Parathyroid adenoma (tissue), 2 donors: ENCODE data around the gene CNTN1.
"Not testable (repeated sequence)": the region's sequence is repeated elsewhere in the genome, so short reads cannot be mapped to it uniquely, and the experiment has no call there.

ENCODE experiments used
- H2AFZ ChIP-seq: fragments of 300-600 bp; sonication (generic); one replicate; pipeline ENCODE4 v1.7.0; 2017; ENCODE audit warnings: antibody characterized with exemption, mild to moderate bottlenecking
- H3K27ac ChIP-seq: fragments of 300-600 bp; sonication (generic); one replicate; pipeline ENCODE4 v1.7.0; 2017
- H3K27me3 ChIP-seq: fragments of 300-600 bp; sonication (generic); one replicate; pipeline ENCODE4 v1.7.0; 2017; ENCODE audit warnings: low read length; ENCODE audit not compliant: control insufficient read depth, insufficient read depth
- H3K36me3 ChIP-seq: fragments of 300-600 bp; sonication (generic); one replicate; pipeline ENCODE4 v1.7.0; 2017; ENCODE audit warnings: low read length; ENCODE audit not compliant: control insufficient read depth, insufficient read depth
- H3K4me1 ChIP-seq: fragments of 300-600 bp; sonication (generic); one replicate; pipeline ENCODE4 v1.7.0; 2017; ENCODE audit warnings: control low read depth
- H3K4me2 ChIP-seq: fragments of 300-600 bp; sonication (generic); one replicate; pipeline ENCODE4 v1.7.0; 2017; ENCODE audit warnings: low read length
- H3K4me3 ChIP-seq: fragments of 300-600 bp; sonication (generic); one replicate; pipeline ENCODE4 v1.7.0; 2017; ENCODE audit warnings: low read depth, low read length
- H3K79me2 ChIP-seq: fragments of 300-600 bp; sonication (generic); one replicate; pipeline ENCODE4 v1.7.0; 2017; ENCODE audit warnings: control low read depth
- H3K9ac ChIP-seq: fragments of 300-600 bp; sonication (generic); one replicate; pipeline ENCODE4 v1.7.0; 2017; ENCODE audit warnings: mild to moderate bottlenecking
- H3K9me3 ChIP-seq: fragments of 300-600 bp; sonication (generic); one replicate; pipeline ENCODE4 v1.7.0; 2017; ENCODE audit warnings: low read length; ENCODE audit not compliant: control insufficient read depth
- TF ChIP-seq, protein P1 (sequence below): fragments of 300-600 bp; sonication (generic); IDR thresholded peaks from one replicate; pipeline ENCODE4 v1.7.0; 2017; ENCODE audit warnings: antibody characterized with exemption, mild to moderate bottlenecking
- donor health status: primary hyperparathyroidism.

The CNTN1 gene

GRCh38 chr12:41074473-41074769, 382.2 kb downstream of the CNTN1 start:
- Histone ChIP-seq H3K36me3 (no peaks in the 10 kb centered on the region), H2AFZ (no peak overlapping the region), H3K79me2 (no peaks in the 10 kb centered on the region), H3K9me3 (no peaks in the 10 kb centered on the region), H3K4me1 (no peaks in the 10 kb centered on the region), H3K27me3 (no peaks in the 10 kb centered on the region), H3K4me3 (no peak overlapping the region), H3K27ac (no peak overlapping the region), H3K4me2 (no peak overlapping the region), H3K9ac (no peak overlapping the region)
- TF ChIP-seq, protein P1, sequence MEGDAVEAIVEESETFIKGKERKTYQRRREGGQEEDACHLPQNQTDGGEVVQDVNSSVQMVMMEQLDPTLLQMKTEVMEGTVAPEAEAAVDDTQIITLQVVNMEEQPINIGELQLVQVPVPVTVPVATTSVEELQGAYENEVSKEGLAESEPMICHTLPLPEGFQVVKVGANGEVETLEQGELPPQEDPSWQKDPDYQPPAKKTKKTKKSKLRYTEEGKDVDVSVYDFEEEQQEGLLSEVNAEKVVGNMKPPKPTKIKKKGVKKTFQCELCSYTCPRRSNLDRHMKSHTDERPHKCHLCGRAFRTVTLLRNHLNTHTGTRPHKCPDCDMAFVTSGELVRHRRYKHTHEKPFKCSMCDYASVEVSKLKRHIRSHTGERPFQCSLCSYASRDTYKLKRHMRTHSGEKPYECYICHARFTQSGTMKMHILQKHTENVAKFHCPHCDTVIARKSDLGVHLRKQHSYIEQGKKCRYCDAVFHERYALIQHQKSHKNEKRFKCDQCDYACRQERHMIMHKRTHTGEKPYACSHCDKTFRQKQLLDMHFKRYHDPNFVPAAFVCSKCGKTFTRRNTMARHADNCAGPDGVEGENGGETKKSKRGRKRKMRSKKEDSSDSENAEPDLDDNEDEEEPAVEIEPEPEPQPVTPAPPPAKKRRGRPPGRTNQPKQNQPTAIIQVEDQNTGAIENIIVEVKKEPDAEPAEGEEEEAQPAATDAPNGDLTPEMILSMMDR: no peak

GRCh38 chr12:41076114-41076513, 383.9 kb downstream of the CNTN1 start:
- H3K9ac ChIP-seq: no peak overlapping the region
- H3K9me3 ChIP-seq: no peaks in the 10 kb centered on the region
- no peaks in the 10 kb centered on the region for H3K79me2 ChIP-seq
- H2AFZ ChIP-seq: no peak overlapping the region
- no peaks in the 10 kb centered on the region for H3K36me3 ChIP-seq
- no peaks in the 10 kb centered on the region for H3K27me3 ChIP-seq
- H3K4me1 ChIP-seq: no peaks in the 10 kb centered on the region
- H3K4me3 ChIP-seq: no peak overlapping the region
- TF ChIP-seq, protein P1: no peak
- no peak overlapping the region for H3K4me2 ChIP-seq
- no peak overlapping the region for H3K27ac ChIP-seq

DNA sequence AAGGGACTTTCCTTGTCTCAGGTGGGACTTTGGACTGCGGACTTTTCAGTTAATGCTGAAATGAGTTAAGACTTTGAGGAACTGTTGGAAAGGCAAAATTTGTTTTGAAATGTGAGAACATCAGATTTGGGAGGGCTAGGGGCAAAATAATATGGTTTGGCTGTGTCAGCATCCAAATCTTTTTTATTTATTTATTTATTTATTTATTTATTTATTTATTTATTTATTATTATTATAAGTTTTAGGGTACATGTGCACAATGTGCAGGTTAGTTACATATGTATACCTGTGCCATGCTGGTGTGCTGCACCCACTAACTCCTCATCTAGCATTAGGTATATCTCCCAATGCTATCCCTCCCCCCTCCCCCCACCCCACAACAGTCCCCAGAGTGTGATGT, 389.0 kb downstream of the CNTN1 start:
- not testable (repeated sequence) for H3K36me3 ChIP-seq, H3K4me1 ChIP-seq, H3K9ac ChIP-seq, H3K9me3 ChIP-seq, H3K27me3 ChIP-seq, H3K4me3 ChIP-seq, H3K27ac ChIP-seq, H3K79me2 ChIP-seq, H2AFZ ChIP-seq, H3K4me2 ChIP-seq

DNA sequence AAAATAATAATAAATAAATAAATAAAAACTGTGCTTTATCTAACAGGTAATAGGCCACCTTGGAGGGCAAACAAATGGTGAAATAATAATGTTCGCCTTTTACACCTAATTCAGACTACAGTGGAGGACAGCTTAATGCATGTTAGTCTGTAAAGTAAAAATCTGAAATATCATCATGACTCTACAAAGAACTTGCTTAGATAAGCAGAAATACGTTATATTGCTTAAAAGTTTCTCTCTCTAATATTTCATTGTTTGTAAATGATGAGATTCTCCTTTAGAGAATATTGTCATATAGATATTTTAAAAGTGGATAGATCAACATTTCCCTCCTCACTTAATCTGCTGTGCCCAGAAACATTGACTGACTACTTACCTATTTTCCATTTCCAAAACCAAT, 397.2 kb downstream of the CNTN1 start:
- Histone ChIP-seq H3K36me3 (no peaks in the 10 kb centered on the region), H3K4me1 (no peaks in the 10 kb centered on the region), H3K27ac (no peak overlapping the region), H3K27me3 (no peaks in the 10 kb centered on the region), H3K4me2 (no peak overlapping the region), H2AFZ (no peak overlapping the region), H3K9me3 (no peaks in the 10 kb centered on the region), H3K79me2 (no peaks in the 10 kb centered on the region), H3K4me3 (no peak overlapping the region), H3K9ac (no peak overlapping the region)
- TF ChIP-seq, protein P1: no peak

DNA sequence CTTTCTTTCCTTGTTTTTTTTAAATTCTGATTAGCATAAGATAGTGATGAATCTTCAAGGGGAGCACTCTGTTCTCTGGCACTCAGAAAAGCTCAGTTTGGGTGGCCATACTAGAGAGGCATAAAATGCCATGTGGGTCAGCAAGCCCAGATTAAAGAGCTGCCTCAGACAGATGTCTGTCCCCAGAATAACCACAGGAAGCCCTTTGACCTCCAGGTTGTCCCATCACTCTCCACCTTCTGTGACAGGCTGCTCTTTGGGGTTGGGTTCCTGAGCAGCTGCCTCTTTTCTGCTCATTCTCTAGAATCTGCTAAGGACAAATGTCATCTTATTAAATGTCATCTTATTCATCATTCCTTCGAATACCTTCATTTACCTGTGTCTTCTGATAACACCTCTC, 399.9 kb downstream of the CNTN1 start:
- Histone ChIP-seq H3K4me3 (no peak overlapping the region), H3K4me2 (no peak overlapping the region), H3K9me3 (no peaks in the 10 kb centered on the region), H3K27ac (no peak overlapping the region), H3K36me3 (no peaks in the 10 kb centered on the region), H3K27me3 (no peaks in the 10 kb centered on the region), H2AFZ (no peak overlapping the region), H3K4me1 (no peaks in the 10 kb centered on the region), H3K79me2 (no peaks in the 10 kb centered on the region), H3K9ac (no peak overlapping the region)
- TF ChIP-seq, protein P1: no peak
